PC-3 (cell line): ENCODE measurements around the gene ZNRF4. TPM values are rescaled to one million over a fixed set of nuclear protein-coding genes. Genes with fewer than 3 reads are reported as not detected.

Experiments
- ATAC-seq: fragments of 200-7000 bp; cut with Tn5 transposase; 2 replicates; pipeline ENCODE4 v1.9.1; 2020; ENCODE audit warnings: mild to moderate bottlenecking, moderate library complexity
- BruUV-seq: library from RNA; stranded (reverse); fragments of 400-500 nt; replicated peaks from 2 replicates; lab custom pipeline; 2021; lab: Mats Ljungman, UMichigan
- CTCF ChIA-PET: fragments of 300-600 bp; sonication (Branson Sonifier 250); formaldehyde crosslinking; loops from one replicate; lab custom pipeline; 2022; ENCODE audit warnings: antibody characterized with exemption; lab: Charles Lee
- POLR2A ChIA-PET: fragments of 300-600 bp; sonication (Branson Sonifier 250); formaldehyde crosslinking; loops from one replicate; lab custom pipeline; 2022; ENCODE audit warnings: antibody characterized with exemption; ENCODE audit not compliant: unreplicated experiment; lab: Charles Lee
- DNase-seq: peaks from one replicate; pipeline ENCODE4 v3.0.0-alpha.2; 2015
- H2AFZ ChIP-seq: fragments of 300-600 bp; sonication (generic); 2 replicates; pipeline ENCODE4 v1.6.0; 2016; ENCODE audit warnings: antibody characterized with exemption, low read length
- H3F3A ChIP-seq: fragments of 300-600 bp; sonication (generic); one replicate; pipeline ENCODE4 v1.6.0; 2017; ENCODE audit warnings: antibody characterized with exemption, low read length, control low read depth, mild to moderate bottlenecking; ENCODE audit not compliant: unreplicated experiment
- H3K27ac ChIP-seq: fragments of 300-600 bp; sonication (generic); 2 replicates; pipeline ENCODE4 v1.5.1; 2016; ENCODE audit warnings: mild to moderate bottlenecking, low read length
- H3K27me3 ChIP-seq: fragments of 300-600 bp; sonication (generic); 2 replicates; pipeline ENCODE4 v1.6.1; 2016; ENCODE audit warnings: low read length, mixed read lengths
- H3K36me3 ChIP-seq: fragments of 300-600 bp; sonication (generic); 2 replicates; pipeline ENCODE4 v1.6.1; 2016; ENCODE audit warnings: low read depth, mixed run types, low read length, mixed read lengths
- H3K4me1 ChIP-seq: fragments of 300-600 bp; sonication (generic); 2 replicates; pipeline ENCODE4 v1.5.1; 2016; ENCODE audit warnings: low read length; ENCODE audit not compliant: insufficient read depth
- H3K4me2 ChIP-seq: fragments of 300-600 bp; sonication (generic); 2 replicates; pipeline ENCODE4 v1.6.0; 2016; ENCODE audit warnings: low read length
- H3K4me3 ChIP-seq: fragments of 300-600 bp; sonication (generic); 2 replicates; pipeline ENCODE4 v1.5.1; 2016; ENCODE audit warnings: mild to moderate bottlenecking, low read length, mixed read lengths
- H3K79me2 ChIP-seq: fragments of 300-600 bp; sonication (generic); 2 replicates; pipeline ENCODE4 v1.6.1; 2017; ENCODE audit warnings: low read length, mixed read lengths
- H3K9ac ChIP-seq: fragments of 300-600 bp; sonication (generic); 2 replicates; pipeline ENCODE4 v1.6.0; 2016; ENCODE audit warnings: mild to moderate bottlenecking, low read length
- H3K9me2 ChIP-seq: fragments of 300-600 bp; sonication (generic); replicated peaks from 2 replicates; pipeline ENCODE4 v1.6.1; 2016; ENCODE audit warnings: mixed run types, low read length, mixed read lengths
- H3K9me3 ChIP-seq: fragments of 300-600 bp; sonication (generic); 2 replicates; pipeline ENCODE4 v1.6.1; 2016; ENCODE audit warnings: low read length, mixed read lengths
- H4K20me1 ChIP-seq: fragments of 300-600 bp; sonication (generic); 2 replicates; pipeline ENCODE4 v1.6.1; 2016; ENCODE audit warnings: low read length, mixed read lengths
- EZH2 ChIP-seq: fragments of 300-600 bp; sonication (generic); IDR thresholded peaks from one replicate; pipeline ENCODE4 v1.6.1; 2017; ENCODE audit warnings: antibody characterized with exemption, mild to moderate bottlenecking, low read length; ENCODE audit not compliant: unreplicated experiment
- EZH2phosphoT487 ChIP-seq: fragments of 300-600 bp; sonication (generic); IDR thresholded peaks from 2 replicates; pipeline ENCODE4 v1.6.1; 2018; ENCODE audit warnings: mild to moderate bottlenecking, antibody characterized with exemption, low read length, borderline replicate concordance
- intact Hi-C: fragments of 100-400 bp; cut with micrococcal nuclease; formaldehyde crosslinking; loops from 2 replicates; pipeline ENCODE4 v1.9.0; 2023
- total RNA-seq: library from RNA; depleted of rRNA; stranded (reverse); fragments of >200 nt; gene quantifications from 2 replicates; pipeline ENCODE4 v1.2.3, GENCODE V29; 2014
- TF ChIP-seq, protein P1 (sequence below): fragments of 300-600 bp; sonication (generic); conservative IDR thresholded peaks from 2 replicates; pipeline ENCODE4 v1.5.1; 2017; ENCODE audit warnings: antibody characterized with exemption, low read depth, mild to moderate bottlenecking, low read length

Gene ZNRF4
- total RNA-seq, 1 experiment from 2014 or later, result not detected

DNA sequence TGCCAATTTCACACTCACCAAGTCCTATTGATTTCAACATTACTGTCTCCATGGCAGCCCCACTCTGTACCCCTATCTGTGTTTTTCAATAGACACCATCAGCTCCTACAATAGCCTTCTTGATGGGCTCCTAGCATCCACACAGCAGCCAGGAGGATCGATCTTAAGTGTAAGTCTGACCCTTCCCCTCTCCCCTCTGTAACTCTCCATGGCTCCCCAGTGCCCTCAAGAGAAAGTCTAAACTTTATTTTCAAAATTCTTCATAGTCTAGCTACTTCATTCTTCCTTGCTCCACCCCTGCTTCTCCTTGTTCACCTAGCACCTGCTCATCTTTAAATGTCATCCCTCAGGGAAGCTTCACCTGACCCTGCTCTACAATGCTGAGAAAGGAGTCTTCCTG is 30.0 kb upstream of the ZNRF4 start:
- no peak overlapping the region for H3K4me2 ChIP-seq
- H3K4me1 ChIP-seq, result no peaks in the 10 kb centered on the region
- H3K9ac ChIP-seq, result no peak overlapping the region
- ChIA-PET POLR2A (no interaction called here), CTCF (no interaction called here)
- no peak for DNase-seq
- no peak for ATAC-seq
- H3K9me2 ChIP-seq, result no peaks in the 10 kb centered on the region
- no peaks in the 10 kb centered on the region for H4K20me1 ChIP-seq
- no peak overlapping the region for H3K27ac ChIP-seq
- intact Hi-C loops, result no loop called here
- no peak overlapping the region for H3K4me3 ChIP-seq
- H3K9me3 ChIP-seq, result no peaks in the 10 kb centered on the region
- BruUV-seq, result no TSS peak
- TF ChIP-seq, protein P1, sequence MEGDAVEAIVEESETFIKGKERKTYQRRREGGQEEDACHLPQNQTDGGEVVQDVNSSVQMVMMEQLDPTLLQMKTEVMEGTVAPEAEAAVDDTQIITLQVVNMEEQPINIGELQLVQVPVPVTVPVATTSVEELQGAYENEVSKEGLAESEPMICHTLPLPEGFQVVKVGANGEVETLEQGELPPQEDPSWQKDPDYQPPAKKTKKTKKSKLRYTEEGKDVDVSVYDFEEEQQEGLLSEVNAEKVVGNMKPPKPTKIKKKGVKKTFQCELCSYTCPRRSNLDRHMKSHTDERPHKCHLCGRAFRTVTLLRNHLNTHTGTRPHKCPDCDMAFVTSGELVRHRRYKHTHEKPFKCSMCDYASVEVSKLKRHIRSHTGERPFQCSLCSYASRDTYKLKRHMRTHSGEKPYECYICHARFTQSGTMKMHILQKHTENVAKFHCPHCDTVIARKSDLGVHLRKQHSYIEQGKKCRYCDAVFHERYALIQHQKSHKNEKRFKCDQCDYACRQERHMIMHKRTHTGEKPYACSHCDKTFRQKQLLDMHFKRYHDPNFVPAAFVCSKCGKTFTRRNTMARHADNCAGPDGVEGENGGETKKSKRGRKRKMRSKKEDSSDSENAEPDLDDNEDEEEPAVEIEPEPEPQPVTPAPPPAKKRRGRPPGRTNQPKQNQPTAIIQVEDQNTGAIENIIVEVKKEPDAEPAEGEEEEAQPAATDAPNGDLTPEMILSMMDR, result no peak
- TF ChIP-seq EZH2phosphoT487, result no peak
- TF ChIP-seq EZH2, result no peak
- no peak overlapping the region for H2AFZ ChIP-seq
- H3F3A ChIP-seq, result no peaks in the 10 kb centered on the region
- no peaks in the 10 kb centered on the region for H3K79me2 ChIP-seq
- H3K36me3 ChIP-seq, result no peaks in the 10 kb centered on the region
- peaks cover 48% of the 10 kb centered on the region for H3K27me3 ChIP-seq

DNA sequence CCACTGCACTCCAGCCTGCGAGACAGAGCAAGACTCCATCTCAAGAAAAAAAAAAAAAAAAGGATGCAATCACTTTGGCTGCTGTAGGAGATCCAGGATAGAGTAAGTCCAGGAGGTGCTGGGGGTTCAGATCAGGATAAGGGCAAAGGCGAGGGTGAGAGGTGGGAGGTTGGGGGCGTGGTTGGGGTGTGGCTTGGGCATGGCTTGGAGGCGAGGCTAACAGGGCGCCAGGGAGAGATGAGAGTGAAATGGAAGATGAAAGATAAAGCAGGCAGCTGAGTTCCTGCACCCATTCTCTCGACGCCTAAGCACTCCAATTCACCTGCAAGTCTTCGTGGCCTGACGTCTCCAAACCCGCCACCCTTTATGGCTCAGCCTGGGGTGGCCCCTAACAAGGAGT is 25.0 kb upstream of the ZNRF4 start:
- no peak overlapping the region for H3K4me3 ChIP-seq
- no peak overlapping the region for H3K4me2 ChIP-seq
- DNase-seq (no peak), ATAC-seq (no peak)
- ChIA-PET POLR2A (no interaction called here), CTCF (no interaction called here)
- H4K20me1 ChIP-seq, result no peaks in the 10 kb centered on the region
- peaks cover 16% of the 10 kb centered on the region for H3K27me3 ChIP-seq
- intact Hi-C loops, result no loop called here
- H3K9ac ChIP-seq, result no peak overlapping the region
- H3F3A ChIP-seq, result no peaks in the 10 kb centered on the region
- H3K4me1 ChIP-seq, result peaks cover 2% of the 10 kb centered on the region
- H3K79me2 ChIP-seq, result no peaks in the 10 kb centered on the region
- H3K9me2 ChIP-seq, result no peaks in the 10 kb centered on the region
- no peaks in the 10 kb centered on the region for H3K36me3 ChIP-seq
- H2AFZ ChIP-seq, result no peak overlapping the region
- H3K27ac ChIP-seq, result no peak overlapping the region
- TF ChIP-seq EZH2, result no peak
- TF ChIP-seq, protein P1, result no peak
- no peak for TF ChIP-seq EZH2phosphoT487
- BruUV-seq, result no TSS peak
- H3K9me3 ChIP-seq, result no peaks in the 10 kb centered on the region

DNA sequence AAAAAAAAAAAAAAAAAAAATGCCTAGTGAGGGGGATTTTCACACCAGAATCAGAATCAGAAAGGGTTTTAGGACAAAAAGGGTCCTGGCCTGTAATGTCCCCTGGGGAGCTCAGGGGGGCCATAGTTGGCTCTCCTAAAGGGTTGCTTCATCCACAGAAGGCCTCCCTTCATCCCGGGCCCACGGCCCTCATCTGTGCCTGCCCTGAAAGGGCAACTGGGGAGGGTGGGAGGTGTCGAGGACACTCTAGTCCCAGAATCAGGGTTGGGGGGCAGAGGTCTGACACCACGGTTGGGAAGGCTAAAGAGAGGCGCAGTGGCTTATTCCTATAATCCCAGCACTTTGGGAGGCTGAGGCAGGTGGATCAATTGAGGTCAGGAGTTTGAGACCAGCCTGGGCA is 22.5 kb upstream of the ZNRF4 start:
- no peak overlapping the region for H3K4me2 ChIP-seq
- no peaks in the 10 kb centered on the region for H3K9me3 ChIP-seq
- no peaks in the 10 kb centered on the region for H3K27me3 ChIP-seq
- no peaks in the 10 kb centered on the region for H4K20me1 ChIP-seq
- H3K4me1 ChIP-seq, result peaks cover 6% of the 10 kb centered on the region
- H3K9ac ChIP-seq, result no peak overlapping the region
- no peaks in the 10 kb centered on the region for H3K36me3 ChIP-seq
- TF ChIP-seq EZH2phosphoT487 (no peak), EZH2 (no peak)
- TF ChIP-seq, protein P1, result no peak
- BruUV-seq, result no TSS peak
- no peak for DNase-seq
- H2AFZ ChIP-seq, result no peak overlapping the region
- ATAC-seq, result no peak
- POLR2A ChIA-PET, result no interaction called here
- no peak overlapping the region for H3K27ac ChIP-seq
- H3K9me2 ChIP-seq, result no peaks in the 10 kb centered on the region
- no peaks in the 10 kb centered on the region for H3F3A ChIP-seq
- intact Hi-C loops, result no loop called here
- H3K79me2 ChIP-seq, result no peaks in the 10 kb centered on the region
- CTCF ChIA-PET, result no interaction called here
- no peak overlapping the region for H3K4me3 ChIP-seq
